OCI-LY3 (cell line): ENCODE measurements around the gene PLCB1.

ENCODE experiments used
- H2AFZ ChIP-seq: fragments of 200-600, 300-600 bp; shearing (Covaris generic); 2 replicates; pipeline ENCODE4 v1.6.0; 2014; ENCODE audit warnings: antibody characterized with exemption, low read depth, low read length
- H3K27ac ChIP-seq: fragments of 200-600, 300-600 bp; sonication (generic); 2 replicates; pipeline ENCODE4 v1.5.1; 2014; ENCODE audit warnings: mild to moderate bottlenecking, low read length, moderate library complexity, mixed read lengths
- H3K27me3 ChIP-seq: fragments of 200-600, 300-600 bp; sonication (generic); 2 replicates; pipeline ENCODE4 v1.6.1; 2014; ENCODE audit warnings: low read depth, low read length, mixed read lengths
- H3K36me3 ChIP-seq: fragments of 200-600, 300-600 bp; sonication (generic); replicated peaks from 2 replicates; pipeline ENCODE3; 2014; ENCODE audit warnings: low read depth, low read length, mixed read lengths
- H3K4me1 ChIP-seq: fragments of 300-600, 200-600 bp; sonication (generic); 2 replicates; pipeline ENCODE4 v1.6.1; 2014; ENCODE audit warnings: low read length, mixed read lengths
- H3K4me2 ChIP-seq: fragments of 200-600, 300-600 bp; sonication (generic); 2 replicates; pipeline ENCODE4 v1.6.1; 2014; ENCODE audit warnings: low read length, mixed read lengths
- H3K4me3 ChIP-seq: fragments of 300-600, 200-600 bp; sonication (generic); 2 replicates; pipeline ENCODE4 v1.5.1; 2014; ENCODE audit warnings: antibody characterized with exemption, mild to moderate bottlenecking, low read length, moderate library complexity
- H3K79me2 ChIP-seq: fragments of 300-600, 200-600 bp; shearing (Covaris generic); 2 replicates; pipeline ENCODE4 v1.6.1; 2014; ENCODE audit warnings: mild to moderate bottlenecking, low read length, mixed read lengths
- H3K9ac ChIP-seq: fragments of 300-600, 200-600 bp; shearing (Covaris generic); 2 replicates; pipeline ENCODE4 v1.6.0; 2014; ENCODE audit warnings: mild to moderate bottlenecking, low read length, moderate library complexity
- H3K9me3 ChIP-seq: fragments of 200-600, 300-600 bp; shearing (Covaris generic); 2 replicates; pipeline ENCODE4 v1.6.1; 2014; ENCODE audit warnings: low read length, mixed read lengths; ENCODE audit not compliant: insufficient read depth
- H4K20me1 ChIP-seq: fragments of 200-600, 300-600 bp; sonication (generic); 2 replicates; pipeline ENCODE4 v1.6.1; 2016; ENCODE audit warnings: low read length, mixed read lengths; ENCODE audit not compliant: insufficient read depth
- EZH2phosphoT487 ChIP-seq: fragments of 200-600 bp; shearing (Covaris generic); IDR thresholded peaks from 2 replicates; pipeline ENCODE4 v1.6.1; 2018; ENCODE audit warnings: antibody characterized with exemption, mixed run types, low read depth
- TF ChIP-seq, protein P1 (sequence below): fragments of 200-600, 300-600 bp; sonication (generic); IDR thresholded peaks from 2 replicates; pipeline ENCODE4 v1.5.1; 2014; ENCODE audit warnings: antibody characterized with exemption, low read length, low read depth

Gene PLCB1

DNA sequence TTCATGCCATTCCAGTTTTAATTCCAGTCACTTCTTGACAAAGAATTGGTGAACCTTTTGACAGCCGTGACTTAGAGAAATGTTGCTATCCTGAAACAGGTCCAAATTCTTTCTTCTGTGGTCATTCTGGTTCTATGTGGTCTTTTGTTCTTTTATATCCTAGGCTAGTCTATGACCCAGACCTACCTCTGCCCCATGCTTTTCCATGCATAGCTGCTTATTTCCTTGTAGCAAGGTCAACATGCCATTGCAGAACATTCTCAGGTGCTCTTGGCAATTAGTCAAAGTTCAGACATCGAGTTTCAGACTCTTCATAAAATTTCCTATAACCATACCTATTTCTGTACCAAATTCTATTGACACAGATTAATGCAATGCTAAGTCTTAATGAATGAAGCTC lies 202.6 kb downstream of the PLCB1 start:
- no peak overlapping the region for H3K27ac ChIP-seq
- no peaks in the 10 kb centered on the region for H4K20me1 ChIP-seq
- H3K4me1 ChIP-seq, result no peaks in the 10 kb centered on the region
- H3K4me3 ChIP-seq, result no peak overlapping the region
- no peak overlapping the region for H3K9ac ChIP-seq
- TF ChIP-seq, protein P1, sequence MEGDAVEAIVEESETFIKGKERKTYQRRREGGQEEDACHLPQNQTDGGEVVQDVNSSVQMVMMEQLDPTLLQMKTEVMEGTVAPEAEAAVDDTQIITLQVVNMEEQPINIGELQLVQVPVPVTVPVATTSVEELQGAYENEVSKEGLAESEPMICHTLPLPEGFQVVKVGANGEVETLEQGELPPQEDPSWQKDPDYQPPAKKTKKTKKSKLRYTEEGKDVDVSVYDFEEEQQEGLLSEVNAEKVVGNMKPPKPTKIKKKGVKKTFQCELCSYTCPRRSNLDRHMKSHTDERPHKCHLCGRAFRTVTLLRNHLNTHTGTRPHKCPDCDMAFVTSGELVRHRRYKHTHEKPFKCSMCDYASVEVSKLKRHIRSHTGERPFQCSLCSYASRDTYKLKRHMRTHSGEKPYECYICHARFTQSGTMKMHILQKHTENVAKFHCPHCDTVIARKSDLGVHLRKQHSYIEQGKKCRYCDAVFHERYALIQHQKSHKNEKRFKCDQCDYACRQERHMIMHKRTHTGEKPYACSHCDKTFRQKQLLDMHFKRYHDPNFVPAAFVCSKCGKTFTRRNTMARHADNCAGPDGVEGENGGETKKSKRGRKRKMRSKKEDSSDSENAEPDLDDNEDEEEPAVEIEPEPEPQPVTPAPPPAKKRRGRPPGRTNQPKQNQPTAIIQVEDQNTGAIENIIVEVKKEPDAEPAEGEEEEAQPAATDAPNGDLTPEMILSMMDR, result no peak
- H3K27me3 ChIP-seq, result peaks cover 23% of the 10 kb centered on the region
- H2AFZ ChIP-seq, result no peak overlapping the region
- H3K4me2 ChIP-seq, result no peak overlapping the region
- H3K36me3 ChIP-seq, result no peaks in the 10 kb centered on the region
- no peaks in the 10 kb centered on the region for H3K9me3 ChIP-seq
- no peaks in the 10 kb centered on the region for H3K79me2 ChIP-seq

DNA sequence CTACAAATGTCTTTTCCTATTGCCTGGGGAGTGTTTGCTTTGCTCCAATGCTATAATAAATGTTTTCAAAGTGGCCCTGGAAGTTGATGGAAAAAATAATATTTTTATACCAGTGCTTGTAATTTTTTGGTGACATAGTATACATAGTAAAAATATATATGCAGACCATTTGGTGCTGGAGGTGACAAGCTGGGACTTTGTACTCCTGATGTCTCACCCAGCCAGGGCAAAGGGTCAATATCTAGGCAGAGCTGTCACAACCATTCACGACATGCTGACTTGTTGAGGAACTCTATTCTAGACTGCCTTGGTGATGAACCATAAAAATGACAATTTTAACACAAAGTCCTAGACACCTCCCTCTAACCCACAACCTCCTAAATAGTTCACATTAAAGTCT lies 203.0 kb downstream of the PLCB1 start:
- Histone ChIP-seq H3K4me2 (no peak overlapping the region), H3K9ac (no peak overlapping the region), H3K27ac (no peak overlapping the region), H2AFZ (no peak overlapping the region), H3K4me3 (no peak overlapping the region), H3K4me1 (no peaks in the 10 kb centered on the region), H3K9me3 (no peaks in the 10 kb centered on the region), H3K36me3 (no peaks in the 10 kb centered on the region), H4K20me1 (no peaks in the 10 kb centered on the region), H3K79me2 (no peaks in the 10 kb centered on the region), H3K27me3 (peaks cover 23% of the 10 kb centered on the region)
- TF ChIP-seq, protein P1, result no peak
- no peak for TF ChIP-seq EZH2phosphoT487

DNA sequence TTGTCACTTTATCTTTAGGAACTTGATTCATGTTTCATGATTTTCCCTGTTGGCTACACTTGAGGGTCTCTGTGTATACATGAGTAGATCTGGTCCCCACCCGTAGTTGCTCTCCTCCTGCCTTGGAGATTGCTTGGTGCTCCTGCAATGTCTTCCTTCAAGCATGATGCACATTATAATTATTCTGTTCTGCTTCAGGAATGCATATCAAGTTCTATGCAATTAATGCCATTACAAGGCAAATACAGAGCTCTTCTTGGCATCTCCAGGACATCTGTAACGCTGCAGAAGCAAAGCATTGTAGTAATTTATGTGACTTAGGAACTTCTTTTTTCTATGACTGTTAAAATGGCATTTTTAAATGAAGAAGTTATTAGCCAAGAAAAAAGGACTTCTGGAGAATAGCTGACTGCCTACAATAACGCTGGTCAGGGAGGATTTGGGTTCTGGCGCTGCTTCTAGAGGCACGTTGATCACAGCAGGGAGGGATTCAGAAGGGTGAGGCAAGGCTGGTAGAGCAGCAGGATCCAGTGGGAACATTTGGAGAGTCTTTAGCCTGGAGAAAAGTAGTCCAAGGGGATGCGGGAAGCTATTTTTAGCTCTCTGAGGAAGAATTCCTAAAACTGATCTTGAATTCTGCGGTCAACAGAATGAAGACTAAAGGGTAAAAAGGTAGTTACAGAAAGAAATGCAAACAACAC lies 203.6 kb downstream of the PLCB1 start:
- Histone ChIP-seq H3K36me3 (no peaks in the 10 kb centered on the region), H3K9ac (no peak overlapping the region), H3K79me2 (no peaks in the 10 kb centered on the region), H3K4me3 (no peak overlapping the region), H3K27me3 (peaks cover 19% of the 10 kb centered on the region), H3K4me2 (no peak overlapping the region), H2AFZ (no peak overlapping the region), H4K20me1 (no peaks in the 10 kb centered on the region), H3K4me1 (no peaks in the 10 kb centered on the region), H3K27ac (no peak overlapping the region), H3K9me3 (no peaks in the 10 kb centered on the region)
- TF ChIP-seq, protein P1, result no peak
- TF ChIP-seq EZH2phosphoT487, result no peak

DNA sequence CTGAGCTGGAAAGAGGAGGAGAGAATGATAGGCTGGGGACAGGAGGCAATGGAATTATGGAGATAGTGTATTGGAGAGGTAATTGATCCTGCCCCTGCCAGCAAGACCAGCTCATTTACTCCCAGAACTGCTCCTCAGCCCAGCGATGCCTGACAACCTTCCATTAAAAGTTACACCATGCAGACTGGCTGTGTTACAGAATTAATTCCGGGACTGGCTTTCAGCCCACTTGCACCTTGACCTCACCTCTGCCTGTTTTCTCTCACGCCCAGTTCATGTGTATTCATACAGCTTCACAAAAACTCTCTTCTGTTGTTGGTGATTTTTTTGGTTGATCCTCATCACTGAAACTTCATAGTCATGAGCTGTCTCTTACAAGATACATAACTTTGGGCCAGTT lies 207.3 kb downstream of the PLCB1 start:
- Histone ChIP-seq H3K27ac (no peak overlapping the region), H3K27me3 (no peaks in the 10 kb centered on the region; the same call in 1 of the 2 replicates), H3K4me3 (no peak overlapping the region), H3K36me3 (no peaks in the 10 kb centered on the region), H3K9ac (no peak overlapping the region), H3K79me2 (no peaks in the 10 kb centered on the region), H3K9me3 (no peaks in the 10 kb centered on the region), H2AFZ (no peak overlapping the region), H4K20me1 (no peaks in the 10 kb centered on the region), H3K4me1 (no peaks in the 10 kb centered on the region), H3K4me2 (no peak overlapping the region)
- TF ChIP-seq, protein P1, result no peak
- TF ChIP-seq EZH2phosphoT487, result no peak
